ENCODE data around the gene C17orf50.

C17orf50 gene

DNA sequence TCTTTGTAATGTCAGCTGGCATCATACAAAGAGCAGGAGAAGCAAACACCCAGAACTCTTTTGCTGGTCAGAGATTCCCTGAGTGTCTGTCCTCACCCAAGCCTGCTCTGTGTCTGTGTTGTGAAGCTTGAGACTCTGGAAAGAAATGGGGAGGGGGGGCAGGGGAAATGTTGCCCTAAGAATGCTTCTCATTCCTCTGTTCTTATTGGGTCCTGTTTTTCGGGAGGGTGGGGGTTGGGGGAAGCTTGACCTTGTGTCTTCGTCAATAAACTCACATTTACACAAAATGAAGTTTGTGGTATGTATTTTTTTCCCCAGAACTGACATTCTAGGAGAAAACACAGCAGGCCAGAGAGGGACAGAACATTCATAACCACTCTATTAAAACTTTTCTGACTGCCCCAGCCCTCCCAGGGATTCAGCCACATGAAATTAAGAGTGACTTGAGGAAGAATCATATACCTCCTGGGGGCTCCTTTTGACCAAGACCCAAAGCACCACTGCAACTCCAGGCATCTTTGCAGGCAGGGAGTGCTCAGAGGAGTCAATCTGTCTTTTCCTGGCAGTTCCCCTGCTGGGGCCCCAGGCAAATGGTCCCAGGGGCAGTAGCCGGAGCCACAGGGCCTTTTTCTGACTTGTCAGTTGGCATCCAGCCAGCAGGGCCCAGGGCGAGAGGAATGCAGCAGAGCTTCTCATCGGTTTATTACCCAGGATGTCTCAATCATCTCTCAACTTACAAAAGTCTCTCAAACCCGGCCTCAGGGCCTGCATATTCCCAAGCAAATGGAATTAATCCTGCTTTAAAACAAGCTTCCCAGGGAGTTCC lies 34.3 kb upstream of the C17orf50 start:
- Histone ChIP-seq H3K36me3 (ENCODE audit: insufficient read depth, low read length) (peaks cover 36% of the 10 kb centered on the region), H3K27ac (ENCODE audit: low read depth, low read length) (peak overlapping the region; percentile 6; the same call in 1 of the 2 replicates), H3K4me3 (ENCODE audit: low read length) (no peak overlapping the region), H3K27me3 (ENCODE audit: insufficient read depth, low read length) (0 out of 2 replicates have a peak, but pooled peaks cover 8% of the 10 kb centered on the region), H3K4me1 (ENCODE audit: insufficient read depth, low read length) (peaks cover 31% of the 10 kb centered on the region), H3K9me3 (ENCODE audit: insufficient read depth, low read depth, low read length) (no peaks in the 10 kb centered on the region), H3K9ac (ENCODE audit: low read depth, low read length) (no peak overlapping the region)
- 46% methylated on average over 4 of the region's 6 CpGs for WGBS

DNA sequence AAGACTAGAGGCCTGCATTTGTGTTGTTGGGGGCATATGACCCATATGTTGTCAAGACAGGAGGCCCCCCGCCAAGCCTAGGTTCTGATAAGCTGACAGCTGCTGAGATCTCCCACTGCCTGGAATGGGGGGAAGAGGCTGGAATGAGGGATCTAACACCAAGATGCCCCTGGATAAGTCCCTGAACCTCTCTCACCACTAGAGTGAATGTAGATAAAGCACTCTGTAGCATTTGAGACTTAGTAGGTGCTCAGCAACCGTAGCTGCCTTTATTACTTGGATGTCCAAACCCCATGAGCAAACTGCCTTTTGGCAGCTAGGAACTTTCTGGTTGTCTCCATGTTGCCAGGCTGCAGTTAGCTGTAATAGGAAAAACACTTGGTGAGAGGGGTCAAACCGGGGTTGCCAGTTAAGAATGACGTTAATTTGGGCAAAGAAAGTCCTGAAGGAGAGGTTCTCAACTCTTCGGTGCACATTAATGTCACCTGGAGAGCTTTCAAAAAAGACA lies 33.7 kb upstream of the C17orf50 start:
- H3K9me3 ChIP-seq (ENCODE audit: insufficient read depth, low read depth, low read length): no peaks in the 10 kb centered on the region
- H3K4me1 ChIP-seq (ENCODE audit: insufficient read depth, low read length): peaks cover 31% of the 10 kb centered on the region
- H3K36me3 ChIP-seq (ENCODE audit: insufficient read depth, low read length): peaks cover 34% of the 10 kb centered on the region
- H3K9ac ChIP-seq (ENCODE audit: low read depth, low read length): no peak overlapping the region
- no peak overlapping the region for H3K4me3 ChIP-seq (ENCODE audit: low read length)
- no peak overlapping the region for H3K27ac ChIP-seq (ENCODE audit: low read depth, low read length)
- H3K27me3 ChIP-seq (ENCODE audit: insufficient read depth, low read length): 0 out of 2 replicates have a peak, but pooled peaks cover 8% of the 10 kb centered on the region
- 84% methylated on average over 5 of the region's 5 CpGs for WGBS

DNA sequence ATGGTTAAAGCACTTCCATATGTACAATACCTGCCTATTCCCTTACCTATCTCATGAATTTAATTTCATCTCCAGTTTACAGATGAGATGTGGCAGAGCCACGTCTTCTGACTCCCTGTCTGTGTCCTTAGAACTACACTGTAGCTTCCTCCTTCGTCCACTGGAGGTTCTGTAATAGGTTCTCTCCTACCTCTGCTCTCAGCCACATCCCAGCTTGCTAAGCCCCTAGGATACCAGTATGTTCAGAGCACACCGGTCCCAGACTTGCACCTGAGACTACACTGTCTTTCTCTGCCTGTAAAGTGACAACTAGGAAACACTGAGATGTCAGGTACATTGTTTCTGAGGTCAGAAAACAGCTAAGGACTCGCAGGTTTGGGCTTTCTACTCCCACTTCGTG lies 33.1 kb upstream of the C17orf50 start:
- WGBS: 91% methylated on average over 5 of the region's 5 CpGs
- Histone ChIP-seq H3K27ac (ENCODE audit: low read depth, low read length) (no peak overlapping the region), H3K36me3 (ENCODE audit: insufficient read depth, low read length) (peaks cover 33% of the 10 kb centered on the region), H3K4me1 (ENCODE audit: insufficient read depth, low read length) (peaks cover 36% of the 10 kb centered on the region), H3K27me3 (ENCODE audit: insufficient read depth, low read length) (peaks cover 14% of the 10 kb centered on the region), H3K9me3 (ENCODE audit: insufficient read depth, low read depth, low read length) (no peaks in the 10 kb centered on the region), H3K4me3 (ENCODE audit: low read length) (no peak overlapping the region), H3K9ac (ENCODE audit: low read depth, low read length) (no peak overlapping the region)

DNA sequence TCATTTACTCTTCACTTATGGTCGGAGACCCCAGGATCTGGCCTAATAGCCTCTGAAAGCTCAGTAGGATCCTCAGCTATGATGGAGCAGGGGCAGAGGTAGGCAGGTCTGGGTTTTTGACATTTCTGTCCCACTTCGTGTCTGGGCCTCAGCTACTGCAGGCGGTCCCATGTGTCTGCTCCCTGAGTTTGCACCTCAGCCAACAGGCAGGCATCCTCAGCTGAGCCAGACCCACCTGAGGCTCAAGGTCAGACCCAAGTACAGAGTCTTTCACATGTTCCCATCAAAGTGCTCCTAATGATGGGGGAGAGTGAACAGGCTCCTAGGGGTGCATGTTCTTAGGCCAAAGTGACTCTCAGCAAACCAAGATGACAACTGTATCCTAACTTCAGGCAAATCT lies 32.1 kb upstream of the C17orf50 start:
- Histone ChIP-seq H3K9me3 (ENCODE audit: insufficient read depth, low read depth, low read length) (no peaks in the 10 kb centered on the region), H3K4me1 (ENCODE audit: insufficient read depth, low read length) (peaks cover 37% of the 10 kb centered on the region), H3K4me3 (ENCODE audit: low read length) (no peak overlapping the region), H3K27ac (ENCODE audit: low read depth, low read length) (no peak overlapping the region), H3K27me3 (ENCODE audit: insufficient read depth, low read length) (peaks cover 19% of the 10 kb centered on the region), H3K36me3 (ENCODE audit: insufficient read depth, low read length) (peaks cover 24% of the 10 kb centered on the region), H3K9ac (ENCODE audit: low read depth, low read length) (no peak overlapping the region)
- 97% methylated on average over 3 of the region's 3 CpGs for WGBS

DNA sequence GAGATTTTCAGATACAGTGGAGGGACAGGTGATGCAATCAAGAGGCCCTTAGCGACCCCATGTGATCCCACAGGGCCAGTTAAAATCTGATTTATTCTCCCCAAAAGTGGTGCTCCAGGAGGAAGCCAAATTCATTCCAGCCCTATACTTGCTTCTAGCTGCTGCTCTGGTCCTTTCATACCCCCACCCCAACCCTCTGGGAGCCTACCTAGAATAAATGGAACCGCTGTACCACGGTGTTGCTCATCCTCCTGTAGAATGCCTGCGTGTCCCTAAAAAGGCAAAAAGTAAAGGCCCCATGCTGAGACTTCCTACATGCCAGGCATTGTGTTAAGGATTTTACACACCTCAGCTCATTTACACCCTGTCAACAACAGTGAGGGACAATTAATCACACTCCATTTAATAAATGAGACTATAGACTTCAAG lies 31.3 kb upstream of the C17orf50 start:
- Histone ChIP-seq H3K4me3 (ENCODE audit: low read length) (no peak overlapping the region), H3K36me3 (ENCODE audit: insufficient read depth, low read length) (peaks cover 16% of the 10 kb centered on the region), H3K9ac (ENCODE audit: low read depth, low read length) (no peak overlapping the region; the same call in 1 of the 2 replicates), H3K27ac (ENCODE audit: low read depth, low read length) (no peak overlapping the region; the same call in 1 of the 2 replicates), H3K4me1 (ENCODE audit: insufficient read depth, low read length) (peaks cover 37% of the 10 kb centered on the region), H3K27me3 (ENCODE audit: insufficient read depth, low read length) (peaks cover 19% of the 10 kb centered on the region), H3K9me3 (ENCODE audit: insufficient read depth, low read depth, low read length) (no peaks in the 10 kb centered on the region)
- WGBS: 15% methylated on average over 4 of the region's 4 CpGs

DNA sequence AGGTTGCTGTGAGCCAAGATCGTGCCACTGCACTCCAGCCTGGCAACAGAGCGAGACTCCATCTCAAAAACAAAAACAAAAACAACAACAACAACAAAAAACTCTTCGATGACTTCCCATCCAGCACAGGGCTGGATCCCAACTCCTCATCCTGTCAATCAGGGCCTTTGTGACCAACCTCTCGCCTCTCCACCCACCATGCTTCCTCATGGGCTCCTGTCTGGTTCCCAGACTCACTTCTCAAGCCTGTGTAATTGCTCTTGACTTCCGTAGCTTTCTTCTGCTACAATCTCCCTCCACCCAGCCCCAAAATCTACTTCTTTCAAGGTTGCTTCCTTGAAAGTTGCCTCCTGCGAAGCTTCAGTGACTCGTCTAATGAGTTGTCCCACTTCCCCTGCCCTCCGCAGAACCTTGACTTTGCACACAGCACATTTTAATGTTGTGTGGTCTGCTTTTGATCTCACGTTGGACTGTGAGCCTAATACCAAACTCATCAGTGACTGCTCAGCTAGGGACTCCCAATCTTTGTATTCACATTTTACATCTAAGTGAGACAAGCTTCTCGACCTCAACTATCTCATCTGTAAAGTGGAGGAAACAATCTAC lies 30.2 kb upstream of the C17orf50 start:
- 81% methylated on average over 10 of the region's 10 CpGs for WGBS
- H3K27ac ChIP-seq (ENCODE audit: low read depth, low read length): no peak overlapping the region
- H3K27me3 ChIP-seq (ENCODE audit: insufficient read depth, low read length): peaks cover 19% of the 10 kb centered on the region
- H3K9ac ChIP-seq (ENCODE audit: low read depth, low read length): no peak overlapping the region
- H3K4me1 ChIP-seq (ENCODE audit: insufficient read depth, low read length): peaks cover 37% of the 10 kb centered on the region
- no peaks in the 10 kb centered on the region for H3K9me3 ChIP-seq (ENCODE audit: insufficient read depth, low read depth, low read length)
- H3K36me3 ChIP-seq (ENCODE audit: insufficient read depth, low read length): 0 out of 2 replicates have a peak, but pooled peaks cover 6% of the 10 kb centered on the region
- H3K4me3 ChIP-seq (ENCODE audit: low read length): no peak overlapping the region

DNA sequence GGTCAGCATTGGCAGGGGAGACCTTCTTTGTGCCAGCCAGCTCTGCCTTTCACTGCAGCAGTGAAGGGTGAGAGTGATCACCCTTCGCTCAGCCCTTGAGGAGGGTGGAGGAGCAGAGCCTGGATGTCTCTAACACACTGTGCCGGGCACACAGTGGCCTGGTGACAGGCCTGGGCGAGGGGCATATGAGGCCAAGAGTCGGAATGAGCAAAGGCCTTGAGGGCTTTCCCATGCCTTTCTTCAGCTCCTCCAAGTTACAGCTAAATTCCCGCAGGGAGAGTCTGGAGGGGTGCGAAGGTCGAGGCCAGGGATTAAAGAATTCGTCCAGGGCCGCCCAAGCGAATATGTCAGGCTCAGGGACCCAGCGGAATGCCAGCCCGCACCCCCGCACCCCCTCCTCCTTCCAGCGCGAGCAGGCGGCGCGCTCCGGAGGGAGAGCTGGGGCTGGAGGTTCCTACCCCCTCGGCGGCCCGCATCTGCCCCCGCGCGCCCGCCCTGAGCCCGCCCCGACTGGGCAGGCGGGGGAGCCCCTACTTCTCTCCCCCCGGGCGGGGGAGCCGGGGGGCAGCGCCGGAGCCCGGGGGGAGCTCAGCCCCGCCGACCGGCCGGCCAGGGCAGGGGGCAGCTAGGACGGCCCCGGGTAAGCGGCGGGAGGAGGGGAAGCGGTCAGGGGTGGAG lies 29.3 kb upstream of the C17orf50 start, which contains the start of gene RASL10B:
RASL10B (plus strand) TSS at position 401 of the 678 bp plus-strand sequence. CDS start 3,546 bp downstream, outside the sequence.
- WGBS: 3% methylated on average over 37 of the region's 44 CpGs
- H3K9me3 ChIP-seq (ENCODE audit: insufficient read depth, low read depth, low read length): no peaks in the 10 kb centered on the region
- no peak within 1 kb of the TSS for H3K27ac ChIP-seq (ENCODE audit: low read depth, low read length)
- no peaks in the 10 kb centered on the region for H3K36me3 ChIP-seq (ENCODE audit: insufficient read depth, low read length)
- H3K4me1 ChIP-seq (ENCODE audit: insufficient read depth, low read length): peaks cover 30% of the 10 kb centered on the region
- H3K9ac ChIP-seq (ENCODE audit: low read depth, low read length): peak within 1 kb of the TSS; percentile 59
- peak within 1 kb of the TSS; percentile 84 for H3K4me3 ChIP-seq (ENCODE audit: low read length)
- H3K27me3 ChIP-seq (ENCODE audit: insufficient read depth, low read length): peaks cover 19% of the 10 kb centered on the region

DNA sequence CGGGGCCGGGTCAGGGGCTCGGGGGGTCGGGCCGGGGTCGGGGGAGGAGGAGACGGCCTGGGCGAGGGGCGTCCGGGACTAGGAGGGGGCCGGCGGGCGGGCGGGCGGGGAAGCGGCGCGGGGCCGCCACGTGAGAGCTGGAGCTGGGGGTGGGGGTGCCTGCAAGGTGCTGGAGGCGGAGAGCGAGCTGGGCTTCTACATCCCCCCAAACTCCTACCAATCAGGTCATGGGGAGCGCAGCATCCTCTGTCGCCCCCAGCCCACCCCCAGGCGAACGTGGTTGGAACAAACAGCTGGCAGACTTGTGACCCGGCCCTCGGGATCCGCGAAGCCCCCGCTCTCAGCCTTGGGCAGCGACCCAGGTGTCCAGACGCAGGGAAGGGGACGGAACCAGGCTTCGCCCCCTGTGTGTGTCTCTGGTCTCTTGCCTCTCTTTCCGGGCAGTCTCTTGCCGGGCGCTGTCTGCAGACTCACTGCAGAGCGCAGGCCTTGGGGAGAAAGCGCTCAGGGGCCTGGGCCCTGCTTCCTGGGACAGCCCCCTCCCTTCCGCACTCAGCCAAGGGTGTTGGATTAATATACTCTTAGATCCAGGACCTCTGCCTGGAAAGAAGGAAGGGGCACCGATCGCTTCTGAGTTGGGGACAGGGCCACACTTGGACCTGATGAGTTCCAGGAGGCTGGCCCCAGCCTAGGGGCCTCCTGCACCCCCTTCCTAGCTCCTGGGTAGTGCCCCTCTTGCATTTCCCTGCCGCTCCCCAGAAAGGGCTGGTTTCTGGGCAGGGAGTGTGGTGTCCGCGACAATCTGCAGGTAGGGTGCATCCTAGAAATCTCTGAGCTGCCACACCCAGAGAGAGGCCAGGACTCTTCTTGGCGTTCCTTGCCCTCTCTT lies 28.5 kb upstream of the C17orf50 start:
- H3K4me1 ChIP-seq (ENCODE audit: insufficient read depth, low read length): peaks cover 29% of the 10 kb centered on the region
- H3K9ac ChIP-seq (ENCODE audit: low read depth, low read length): peak overlapping the region; percentile 59
- WGBS: 7% methylated on average over 29 of the region's 47 CpGs
- H3K4me3 ChIP-seq (ENCODE audit: low read length): peak overlapping the region; percentile 84
- no peaks in the 10 kb centered on the region for H3K9me3 ChIP-seq (ENCODE audit: insufficient read depth, low read depth, low read length)
- H3K27me3 ChIP-seq (ENCODE audit: insufficient read depth, low read length): peaks cover 19% of the 10 kb centered on the region
- H3K27ac ChIP-seq (ENCODE audit: low read depth, low read length): no peak overlapping the region
- no peaks in the 10 kb centered on the region for H3K36me3 ChIP-seq (ENCODE audit: insufficient read depth, low read length)

DNA sequence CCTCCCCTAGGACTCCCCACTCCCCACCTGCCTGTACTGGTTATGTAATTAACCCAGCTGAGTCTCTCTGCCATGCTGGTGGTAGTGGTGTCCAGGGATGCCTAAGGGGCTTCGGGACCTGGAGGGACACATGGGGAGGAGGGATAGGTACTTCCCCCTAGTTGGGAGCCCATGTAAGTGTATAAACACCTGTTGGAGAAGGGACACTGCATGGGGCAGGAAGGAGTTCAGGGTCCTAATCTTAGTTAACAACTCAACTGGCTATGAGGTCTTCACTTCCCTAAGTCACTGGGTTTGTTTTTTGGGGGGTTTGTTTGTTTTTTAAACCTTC lies 27.9 kb upstream of the C17orf50 start:
- Histone ChIP-seq H3K27me3 (ENCODE audit: insufficient read depth, low read length) (peaks cover 19% of the 10 kb centered on the region), H3K9ac (ENCODE audit: low read depth, low read length) (peak overlapping the region; percentile 59; the same call in 1 of the 2 replicates), H3K4me1 (ENCODE audit: insufficient read depth, low read length) (peaks cover 29% of the 10 kb centered on the region), H3K9me3 (ENCODE audit: insufficient read depth, low read depth, low read length) (no peaks in the 10 kb centered on the region), H3K36me3 (ENCODE audit: insufficient read depth, low read length) (no peaks in the 10 kb centered on the region), H3K27ac (ENCODE audit: low read depth, low read length) (no peak overlapping the region), H3K4me3 (ENCODE audit: low read length) (peak overlapping the region; percentile 84)
- 59% methylated on average over 1 of the region's 1 CpG for WGBS

DNA sequence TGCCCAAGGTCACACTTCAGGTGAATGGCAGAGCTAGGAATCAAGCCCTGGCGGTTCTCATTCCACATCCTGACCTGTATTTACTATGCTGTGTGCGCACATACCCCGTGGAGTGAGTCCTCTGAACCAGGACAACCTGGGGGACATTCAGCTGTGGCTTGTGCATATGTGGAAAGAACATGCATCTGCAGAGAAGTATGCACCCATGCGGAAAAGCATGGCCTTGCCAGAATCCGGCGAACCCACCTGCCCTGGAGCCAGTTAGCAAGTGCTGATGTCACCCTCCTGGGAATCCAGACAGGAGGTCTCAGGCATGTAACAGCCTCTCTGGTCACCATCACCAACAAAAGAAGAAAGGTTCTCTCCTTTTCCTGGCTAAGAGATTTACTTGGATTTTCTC lies 27.3 kb upstream of the C17orf50 start:
- no peak overlapping the region for H3K27ac ChIP-seq (ENCODE audit: low read depth, low read length)
- 88% methylated on average over 6 of the region's 6 CpGs for WGBS
- no peak overlapping the region for H3K9ac ChIP-seq (ENCODE audit: low read depth, low read length)
- peaks cover 29% of the 10 kb centered on the region for H3K4me1 ChIP-seq (ENCODE audit: insufficient read depth, low read length)
- H3K9me3 ChIP-seq (ENCODE audit: insufficient read depth, low read depth, low read length): no peaks in the 10 kb centered on the region
- no peak overlapping the region for H3K4me3 ChIP-seq (ENCODE audit: low read length)
- H3K27me3 ChIP-seq (ENCODE audit: insufficient read depth, low read length): peaks cover 24% of the 10 kb centered on the region
- H3K36me3 ChIP-seq (ENCODE audit: insufficient read depth, low read length): no peaks in the 10 kb centered on the region
